Caki2 (cell line): ENCODE measurements around the gene NSDHL. TPM values are rescaled to one million over a fixed set of nuclear protein-coding genes. Genes with fewer than 3 reads are reported as not detected.
A peak's percentile ranks its signal among the peaks of the same experiment; 100 is the strongest.
"Not testable (repeated sequence)": the region's sequence is repeated elsewhere in the genome, so short reads cannot be mapped to it uniquely, and the experiment has no call there.

ENCODE experiments used
- DNase-seq: peaks from one replicate; pipeline ENCODE4 v3.0.0-alpha.2; 2015; ENCODE audit warnings: low read depth
- in situ Hi-C: cut with HindIII; loops from 2 replicates; pipeline ENCODE4 v1.10.0; 2016; ENCODE audit warnings: low sequenced_read_pairs, low pct_unique_long_range_greater_than_20kb, mixed read lengths
- total RNA-seq: library from RNA; depleted of rRNA; stranded (reverse); fragments of >200 nt; shearing (Covaris generic); gene quantifications from 2 replicates; pipeline ENCODE4 v1.2.3, GENCODE V29; 2014; ENCODE audit warnings: low replicate concordance; rRNA removed

NSDHL gene
- total RNA-seq, 1 experiment from 2014 or later: 32.1 TPM

- no peak for DNase-seq
- in situ Hi-C loops: no loop called here
Measured at GRCh38 chrX:152903589-152903988, 72.7 kb downstream of the NSDHL start.

- in situ Hi-C loops: no loop called here
- DNase-seq: peak; percentile 31
Measured at GRCh38 chrX:152904151-152905080, 73.6 kb downstream of the NSDHL start.

- DNase-seq: no peak
- in situ Hi-C loops: no loop called here
Measured at GRCh38 chrX:152905081-152905420, 74.2 kb downstream of the NSDHL start.

- no peak for DNase-seq
- in situ Hi-C loops: no loop called here
Measured at GRCh38 chrX:152907084-152907651, 76.3 kb downstream of the NSDHL start.

GRCh38 chrX:152908486-152908885, 77.6 kb downstream of the NSDHL start:
- in situ Hi-C loops: no loop called here
- DNase-seq: no peak

- in situ Hi-C loops, DNase-seq: not testable (repeated sequence)
Measured at GRCh38 chrX:152910018-152910417, 79.2 kb downstream of the NSDHL start.

GRCh38 chrX:152912106-152912505, 81.2 kb downstream of the NSDHL start:
- no peak for DNase-seq
- in situ Hi-C loops: no loop called here

GRCh38 chrX:152912641-152913040, 81.8 kb downstream of the NSDHL start:
- DNase-seq: no peak
- in situ Hi-C loops: no loop called here

- DNase-seq: no peak
- in situ Hi-C loops: no loop called here
Measured at GRCh38 chrX:152913346-152913745, 82.5 kb downstream of the NSDHL start.

- in situ Hi-C loops: no loop called here
- no peak for DNase-seq
Measured at GRCh38 chrX:152913910-152914309, 83.0 kb downstream of the NSDHL start.

- peak; percentile 36 for DNase-seq
- in situ Hi-C loops: no loop called here
Measured at GRCh38 chrX:152915541-152916241, 84.8 kb downstream of the NSDHL start.

GRCh38 chrX:152917656-152918579, 87.1 kb downstream of the NSDHL start:
- in situ Hi-C loops: no loop called here
- DNase-seq: no peak

- DNase-seq: no peak
- in situ Hi-C loops: no loop called here
Measured at GRCh38 chrX:152918707-152919106, 87.8 kb downstream of the NSDHL start.

Other genes starting within 250 kb of the NSDHL start
- 0.30 and 0.81 TPM in 2 replicates for gene GABRQ, start 193.2 kb upstream of the NSDHL start, total RNA-seq
- gene MAGEA3, start 132.3 kb upstream of the NSDHL start, total RNA-seq: not detected in 2 replicates
- not detected in 2 replicates for gene CSAG2, start 121.8 kb upstream of the NSDHL start, total RNA-seq
- not detected in 2 replicates for gene MAGEA2B, start 116.4 kb upstream of the NSDHL start, total RNA-seq
- gene CSAG1, start 97.3 kb upstream of the NSDHL start, total RNA-seq: not detected in 2 replicates
- not detected in 2 replicates for gene MAGEA12, start 97.3 kb upstream of the NSDHL start, total RNA-seq
- gene MAGEA2, start 77.2 kb upstream of the NSDHL start, total RNA-seq: not detected in 2 replicates
- not detected in 2 replicates for gene CSAG3, start 71.8 kb upstream of the NSDHL start, total RNA-seq
- gene MAGEA6, start 61.4 kb upstream of the NSDHL start, total RNA-seq: not detected in 2 replicates
- gene CETN2, start 306 bp upstream of the NSDHL start, total RNA-seq: 74.5 and 76.6 TPM in 2 replicates
- gene ZNF185, start 67.0 kb downstream of the NSDHL start, total RNA-seq: 6.0 and 7.2 TPM in 2 replicates
- not detected in 2 replicates for gene PNMA5, start 163.1 kb downstream of the NSDHL start, total RNA-seq
- gene PNMA3, start 225.4 kb downstream of the NSDHL start, total RNA-seq: 0.30 TPM in 1 of 2 replicates, not detected in the other
- 6.1 and 11.8 TPM in 2 replicates for gene PNMA6A, start 241.4 kb downstream of the NSDHL start, total RNA-seq